22Rv1 (cell line): ENCODE measurements around the gene SLC7A14.

ENCODE experiments used
- ZFX ChIP-seq: fragments of 450-650 bp; IDR thresholded peaks from 2 replicates; pipeline ENCODE4 v1.6.1; 2017; ENCODE audit warnings: antibody characterized with exemption, borderline replicate concordance
- TF ChIP-seq, protein P1 (sequence below): fragments of 450-650 bp; IDR thresholded peaks from 2 replicates; pipeline ENCODE4 v1.5.1; 2017; ENCODE audit warnings: mild to moderate bottlenecking

DNA sequence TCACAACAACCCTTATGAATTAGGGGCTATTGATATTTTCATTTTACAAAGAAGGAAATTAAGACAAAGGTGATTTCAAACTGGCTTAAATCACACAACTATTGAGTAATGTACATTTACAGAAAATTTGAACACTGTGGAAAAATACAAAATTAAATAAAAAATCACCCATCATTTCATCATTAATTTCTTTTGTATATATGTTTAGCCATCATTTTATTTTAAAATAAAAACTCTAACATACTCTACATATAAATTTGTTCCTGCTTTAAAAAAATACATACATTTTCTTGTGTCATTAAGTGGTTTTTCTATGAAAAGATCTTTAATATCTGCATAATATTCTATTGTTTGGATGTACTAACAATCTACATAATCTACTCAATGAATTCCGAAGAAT, 147.0 kb downstream of the SLC7A14 start:
- TF ChIP-seq, protein P1, sequence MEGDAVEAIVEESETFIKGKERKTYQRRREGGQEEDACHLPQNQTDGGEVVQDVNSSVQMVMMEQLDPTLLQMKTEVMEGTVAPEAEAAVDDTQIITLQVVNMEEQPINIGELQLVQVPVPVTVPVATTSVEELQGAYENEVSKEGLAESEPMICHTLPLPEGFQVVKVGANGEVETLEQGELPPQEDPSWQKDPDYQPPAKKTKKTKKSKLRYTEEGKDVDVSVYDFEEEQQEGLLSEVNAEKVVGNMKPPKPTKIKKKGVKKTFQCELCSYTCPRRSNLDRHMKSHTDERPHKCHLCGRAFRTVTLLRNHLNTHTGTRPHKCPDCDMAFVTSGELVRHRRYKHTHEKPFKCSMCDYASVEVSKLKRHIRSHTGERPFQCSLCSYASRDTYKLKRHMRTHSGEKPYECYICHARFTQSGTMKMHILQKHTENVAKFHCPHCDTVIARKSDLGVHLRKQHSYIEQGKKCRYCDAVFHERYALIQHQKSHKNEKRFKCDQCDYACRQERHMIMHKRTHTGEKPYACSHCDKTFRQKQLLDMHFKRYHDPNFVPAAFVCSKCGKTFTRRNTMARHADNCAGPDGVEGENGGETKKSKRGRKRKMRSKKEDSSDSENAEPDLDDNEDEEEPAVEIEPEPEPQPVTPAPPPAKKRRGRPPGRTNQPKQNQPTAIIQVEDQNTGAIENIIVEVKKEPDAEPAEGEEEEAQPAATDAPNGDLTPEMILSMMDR = no peak
- no peak for TF ChIP-seq ZFX
